Measurements from ENCODE around the gene C5AR1. TPM values are rescaled to one million over a fixed set of nuclear protein-coding genes. Genes with fewer than 3 reads are reported as not detected.

The C5AR1 gene
- total RNA-seq, 1 donor from 2014 or later, result 3.7 TPM

DNA sequence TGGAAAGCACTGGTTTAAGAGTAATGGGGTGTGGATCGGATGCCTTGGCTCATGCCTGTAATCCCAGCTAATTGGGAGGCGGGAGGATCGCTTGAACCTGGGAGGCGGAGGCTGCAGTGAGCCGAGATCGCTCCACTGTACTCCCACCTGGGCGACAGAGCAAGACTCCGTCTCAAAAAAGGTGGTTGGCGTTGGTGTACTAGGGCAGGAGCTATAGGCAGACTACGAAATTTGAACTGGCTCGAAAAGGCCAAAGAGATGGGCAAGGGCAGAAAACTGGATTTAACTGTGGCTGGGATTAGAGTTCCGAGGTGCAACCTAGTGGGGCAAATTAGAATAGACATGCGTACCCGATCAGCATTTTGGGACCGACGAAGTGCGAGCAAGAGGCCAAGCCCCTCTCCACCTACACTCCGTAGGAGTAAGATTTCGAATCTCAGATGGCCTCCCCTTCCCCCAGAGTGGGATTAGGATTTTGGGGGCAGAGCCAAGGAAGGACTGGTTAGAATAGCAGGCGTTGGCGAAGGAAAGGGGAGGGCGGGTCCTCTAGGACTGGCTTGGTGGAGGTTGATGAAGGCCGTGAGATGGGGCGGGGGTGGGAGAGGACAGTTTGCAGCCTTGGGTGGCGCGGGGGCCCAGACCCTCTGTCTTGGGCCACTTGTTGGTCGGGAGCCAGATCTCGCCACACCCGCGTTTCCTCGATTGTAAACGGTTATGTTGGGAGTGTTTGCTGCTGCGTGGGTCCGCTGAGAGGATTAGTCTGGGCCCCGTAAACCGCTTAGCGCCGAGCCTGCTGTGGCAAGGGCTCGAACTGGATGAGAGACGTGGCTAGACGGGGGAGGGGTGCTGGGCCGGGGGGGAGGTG is 37.0 kb upstream of the C5AR1 start:
- Mint-ChIP-seq H3K36me3 (ENCODE audit: low read depth) (peaks cover 20% of the 10 kb centered on the region), H3K4me1 (ENCODE audit: low read depth) (peaks cover 34% of the 10 kb centered on the region), H3K27me3 (ENCODE audit: low read depth) (no peaks in the 10 kb centered on the region), H3K27ac (ENCODE audit: unreplicated experiment) (peak overlapping the region; percentile 92), H3K9me3 (ENCODE audit: low read depth) (no peaks in the 10 kb centered on the region), H3K4me3 (ENCODE audit: unreplicated experiment) (peak overlapping the region; percentile 70)
- DNase-seq (ENCODE audit: low spot score), result no peak
- TF ChIP-seq, protein P1, sequence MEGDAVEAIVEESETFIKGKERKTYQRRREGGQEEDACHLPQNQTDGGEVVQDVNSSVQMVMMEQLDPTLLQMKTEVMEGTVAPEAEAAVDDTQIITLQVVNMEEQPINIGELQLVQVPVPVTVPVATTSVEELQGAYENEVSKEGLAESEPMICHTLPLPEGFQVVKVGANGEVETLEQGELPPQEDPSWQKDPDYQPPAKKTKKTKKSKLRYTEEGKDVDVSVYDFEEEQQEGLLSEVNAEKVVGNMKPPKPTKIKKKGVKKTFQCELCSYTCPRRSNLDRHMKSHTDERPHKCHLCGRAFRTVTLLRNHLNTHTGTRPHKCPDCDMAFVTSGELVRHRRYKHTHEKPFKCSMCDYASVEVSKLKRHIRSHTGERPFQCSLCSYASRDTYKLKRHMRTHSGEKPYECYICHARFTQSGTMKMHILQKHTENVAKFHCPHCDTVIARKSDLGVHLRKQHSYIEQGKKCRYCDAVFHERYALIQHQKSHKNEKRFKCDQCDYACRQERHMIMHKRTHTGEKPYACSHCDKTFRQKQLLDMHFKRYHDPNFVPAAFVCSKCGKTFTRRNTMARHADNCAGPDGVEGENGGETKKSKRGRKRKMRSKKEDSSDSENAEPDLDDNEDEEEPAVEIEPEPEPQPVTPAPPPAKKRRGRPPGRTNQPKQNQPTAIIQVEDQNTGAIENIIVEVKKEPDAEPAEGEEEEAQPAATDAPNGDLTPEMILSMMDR (IDR thresholded peaks at IDR 0.05), result no peak

DNA sequence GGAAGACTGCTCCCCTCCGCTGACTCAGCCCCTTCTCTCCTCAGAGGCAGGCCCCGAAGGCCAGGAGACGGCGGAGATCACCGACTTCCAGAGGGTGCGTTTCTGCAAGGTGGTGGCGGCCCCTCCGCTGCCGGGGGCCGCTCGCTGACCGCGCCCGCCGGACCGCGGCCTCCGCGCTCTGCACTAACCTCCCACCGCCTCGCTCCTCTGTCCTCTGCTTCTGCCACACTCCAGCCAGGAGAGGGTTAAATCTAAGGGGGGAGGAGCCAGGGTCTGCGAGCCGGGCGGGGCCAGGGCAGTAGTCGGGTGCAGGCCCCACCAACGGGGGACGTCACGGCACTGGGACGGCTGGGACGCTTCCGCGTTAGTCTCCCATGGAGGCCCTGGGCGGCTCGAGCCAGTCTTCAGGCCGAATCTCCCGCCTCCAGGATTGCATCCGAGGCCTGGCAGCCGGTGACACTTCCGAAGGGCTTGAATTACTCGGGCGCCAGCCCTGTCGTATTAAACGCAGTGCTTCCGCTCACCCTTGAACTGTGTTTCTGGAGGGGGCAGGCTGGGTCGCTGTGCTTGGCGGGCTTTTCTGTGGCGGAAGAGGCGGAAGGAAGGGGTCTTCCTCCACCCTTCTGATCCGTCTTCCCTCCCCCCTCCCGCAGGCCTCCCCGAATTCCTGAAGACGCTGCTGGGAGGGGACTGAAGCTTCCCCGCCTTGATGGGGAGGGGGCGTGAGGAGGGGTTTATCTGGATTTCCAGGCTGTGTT is 36.2 kb upstream of the C5AR1 start:
- peak overlapping the region; percentile 97 for H3K27ac Mint-ChIP-seq (ENCODE audit: unreplicated experiment)
- H3K9me3 Mint-ChIP-seq (ENCODE audit: low read depth), result no peaks in the 10 kb centered on the region
- peak; percentile 99 for DNase-seq (ENCODE audit: low spot score)
- TF ChIP-seq, protein P1 (IDR thresholded peaks at IDR 0.05), result peak; percentile 34
- H3K4me3 Mint-ChIP-seq (ENCODE audit: unreplicated experiment), result peak overlapping the region; percentile 86
- no peaks in the 10 kb centered on the region for H3K27me3 Mint-ChIP-seq (ENCODE audit: low read depth)
- H3K36me3 Mint-ChIP-seq (ENCODE audit: low read depth), result peaks cover 16% of the 10 kb centered on the region
- H3K4me1 Mint-ChIP-seq (ENCODE audit: low read depth), result peaks cover 41% of the 10 kb centered on the region

DNA sequence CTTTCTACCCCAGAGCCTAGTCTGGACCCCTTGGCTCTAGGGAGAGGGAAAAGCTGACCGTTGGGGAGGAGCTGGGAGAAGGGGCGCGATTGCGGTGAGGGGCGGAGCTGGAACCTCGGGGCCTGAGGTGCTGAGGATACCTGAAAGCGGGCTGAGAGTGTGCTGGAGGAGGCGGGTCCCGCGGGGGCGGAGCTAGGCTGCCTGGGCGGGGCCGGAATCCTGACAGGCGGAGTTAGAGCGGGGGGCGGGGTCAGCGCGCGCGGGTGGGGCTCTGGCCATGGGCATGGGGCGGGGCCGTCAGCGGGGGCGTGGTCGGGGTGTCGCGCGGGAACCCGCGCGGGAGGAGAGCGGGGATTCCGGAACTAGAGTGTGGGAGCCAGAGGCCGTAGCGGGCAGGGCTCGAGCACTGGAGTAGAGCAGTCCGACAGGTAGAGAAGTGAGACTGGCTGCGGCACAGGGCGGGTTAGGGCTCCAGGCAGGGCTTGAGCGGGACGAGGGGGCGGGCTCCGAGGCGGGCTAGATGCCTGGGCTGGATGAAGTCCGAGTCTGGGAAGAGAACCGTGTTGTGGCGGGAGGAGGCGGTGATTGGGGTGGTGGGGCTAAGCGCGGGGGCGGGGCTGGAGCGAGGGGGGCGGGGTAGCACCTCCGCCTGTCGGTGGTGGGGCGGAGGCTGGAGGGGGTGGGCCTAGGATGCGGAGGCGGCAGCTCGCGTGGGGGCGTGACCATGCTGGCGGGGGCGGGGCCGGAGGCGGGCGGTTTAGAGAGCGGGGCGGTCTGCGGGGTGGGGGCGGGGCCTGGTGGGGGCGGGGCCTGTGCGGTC is 35.4 kb upstream of the C5AR1 start, which contains the start of gene INAFM1:
INAFM1 (plus strand) TSS at position 815 of the 820 bp plus-strand sequence. CDS start 35 bp downstream, outside the sequence.
- TF ChIP-seq, protein P1 (IDR thresholded peaks at IDR 0.05), result no peak
- H3K36me3 Mint-ChIP-seq (ENCODE audit: low read depth), result peaks cover 16% of the 10 kb centered on the region
- peak within 1 kb of the TSS; percentile 86 for H3K4me3 Mint-ChIP-seq (ENCODE audit: unreplicated experiment)
- H3K27ac Mint-ChIP-seq (ENCODE audit: unreplicated experiment), result peak within 1 kb of the TSS; percentile 97
- H3K4me1 Mint-ChIP-seq (ENCODE audit: low read depth), result peaks cover 49% of the 10 kb centered on the region
- no peak for DNase-seq (ENCODE audit: low spot score)
- H3K27me3 Mint-ChIP-seq (ENCODE audit: low read depth), result no peaks in the 10 kb centered on the region
- H3K9me3 Mint-ChIP-seq (ENCODE audit: low read depth), result no peaks in the 10 kb centered on the region

DNA sequence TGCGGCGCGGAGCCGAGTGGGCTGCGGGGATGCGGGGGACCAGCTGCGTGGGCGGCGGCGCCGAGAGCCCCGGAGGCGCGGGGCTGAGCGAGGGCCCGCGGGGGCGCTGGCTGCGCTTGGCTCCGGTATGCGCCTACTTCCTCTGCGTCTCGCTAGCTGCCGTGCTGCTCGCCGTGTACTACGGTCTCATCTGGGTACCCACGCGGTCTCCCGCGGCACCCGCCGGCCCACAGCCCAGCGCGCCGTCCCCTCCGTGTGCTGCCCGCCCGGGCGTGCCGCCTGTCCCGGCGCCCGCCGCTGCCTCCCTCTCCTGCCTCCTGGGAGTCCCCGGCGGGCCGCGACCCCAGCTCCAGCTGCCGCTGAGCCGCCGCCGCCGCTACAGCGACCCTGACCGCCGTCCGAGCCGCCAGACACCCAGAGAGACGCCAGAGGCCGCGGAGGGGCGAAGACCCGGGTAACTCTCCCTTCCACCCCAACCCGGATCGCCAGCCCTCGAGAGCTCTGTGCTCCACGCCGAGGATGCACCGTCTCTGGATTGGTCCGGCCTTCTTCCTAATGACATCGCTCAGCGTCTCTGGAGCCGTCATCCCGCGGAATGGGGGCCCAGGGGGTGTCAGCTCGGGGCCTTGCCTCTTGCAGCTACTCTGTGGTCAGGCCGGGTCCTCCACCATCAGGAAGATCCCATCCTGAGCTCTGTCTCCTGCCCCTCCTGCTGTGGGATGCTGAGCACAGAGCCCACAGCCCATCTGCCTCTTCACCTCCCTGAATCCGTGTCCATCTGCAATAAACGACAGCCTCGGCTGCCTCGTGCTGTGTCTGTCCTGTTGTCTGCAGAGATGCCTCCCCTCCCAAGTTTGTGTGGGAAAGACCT is 34.5 kb upstream of the C5AR1 start:
- Mint-ChIP-seq H3K27me3 (ENCODE audit: low read depth) (no peaks in the 10 kb centered on the region), H3K4me1 (ENCODE audit: low read depth) (peaks cover 56% of the 10 kb centered on the region), H3K27ac (ENCODE audit: unreplicated experiment) (peak overlapping the region; percentile 41), H3K9me3 (ENCODE audit: low read depth) (no peaks in the 10 kb centered on the region), H3K36me3 (ENCODE audit: low read depth) (peaks cover 13% of the 10 kb centered on the region), H3K4me3 (ENCODE audit: unreplicated experiment) (peak overlapping the region; percentile 64)
- DNase-seq (ENCODE audit: low spot score), result no peak
- TF ChIP-seq, protein P1 (IDR thresholded peaks at IDR 0.05), result no peak
